Skin epidermis (tissue), 12 donors: ENCODE data around the gene NELL1.

Experiments used
- H3K27ac ChIP-seq, 21 experiments: fragments of 200-600 bp; sonication (generic) in 11 of 21; one replicate each; pipeline ENCODE4 v1.5.0; 2020; ENCODE audit warnings: mild to moderate bottlenecking in 3 of 21, inconsistent platforms in 2 of 21, moderate library complexity in 2 of 21
- H3K4me3 ChIP-seq, 7 experiments: fragments of 200-600 bp; sonication (generic) in 2 of 7; one replicate each; pipeline ENCODE4 v1.5.0; 2020; ENCODE audit warnings: inconsistent platforms in 2 of 7, mild to moderate bottlenecking in 2 of 7, moderate library complexity in 1 of 7

NELL1 gene

GRCh38 chr11:21053466-21053865 is 384.1 kb downstream of the NELL1 start:
- no peak overlapping the region for H3K4me3 ChIP-seq
- no peak overlapping the region for H3K27ac ChIP-seq

- H3K4me3 ChIP-seq: no peak overlapping the region
- no peak overlapping the region for H3K27ac ChIP-seq
Measured at GRCh38 chr11:21056644-21057043, 387.3 kb downstream of the NELL1 start.

DNA sequence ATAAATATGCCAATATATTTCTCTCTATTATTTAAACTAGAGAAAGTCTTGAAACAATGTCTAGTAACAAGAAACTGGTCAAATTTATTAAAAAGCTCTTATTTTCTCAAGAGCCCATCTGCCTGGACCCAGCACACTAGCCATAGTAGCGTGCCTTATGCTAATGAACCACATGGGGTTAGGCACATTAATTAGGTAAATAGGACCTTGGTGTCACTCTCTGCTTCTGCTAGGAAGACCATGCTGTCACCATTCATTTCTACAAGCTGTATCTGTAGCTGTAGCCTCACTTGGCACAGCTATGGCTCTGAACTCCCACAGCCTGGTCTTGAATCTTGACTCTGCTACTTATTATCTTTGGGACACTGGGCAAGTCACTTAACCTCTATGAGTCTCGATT is 390.5 kb downstream of the NELL1 start:
- Histone ChIP-seq H3K4me3 (no peak overlapping the region), H3K27ac (no peak overlapping the region)

GRCh38 chr11:21066030-21066429 is 396.6 kb downstream of the NELL1 start:
- H3K4me3 ChIP-seq: no peak overlapping the region
- no peak overlapping the region for H3K27ac ChIP-seq

- H3K27ac ChIP-seq: no peak overlapping the region
- H3K4me3 ChIP-seq: no peak overlapping the region
Measured at GRCh38 chr11:21068886-21069285, 399.5 kb downstream of the NELL1 start.

- no peak overlapping the region for H3K4me3 ChIP-seq
- H3K27ac ChIP-seq: no peak overlapping the region
Measured at GRCh38 chr11:21069909-21070308, 400.5 kb downstream of the NELL1 start.

DNA sequence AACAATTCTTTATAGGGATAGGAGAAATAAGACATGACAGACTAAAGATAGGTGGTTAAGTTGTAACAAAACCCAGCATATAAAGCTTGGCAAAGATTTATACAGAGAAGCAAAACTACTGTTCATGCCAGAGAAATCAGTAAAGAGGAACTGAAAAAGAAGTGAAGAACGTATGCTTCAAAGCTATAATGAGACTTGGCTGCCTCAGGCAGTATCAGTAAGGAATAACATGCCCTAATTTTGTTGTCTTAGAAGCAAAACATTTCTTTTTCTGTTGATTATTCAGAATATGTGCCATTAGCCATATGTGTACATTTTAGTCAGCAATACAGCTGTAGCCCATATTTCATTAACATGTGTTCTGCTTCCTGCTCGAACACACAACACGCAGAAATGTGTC is 403.2 kb downstream of the NELL1 start:
- no peak overlapping the region for H3K27ac ChIP-seq
- H3K4me3 ChIP-seq: no peak overlapping the region

DNA sequence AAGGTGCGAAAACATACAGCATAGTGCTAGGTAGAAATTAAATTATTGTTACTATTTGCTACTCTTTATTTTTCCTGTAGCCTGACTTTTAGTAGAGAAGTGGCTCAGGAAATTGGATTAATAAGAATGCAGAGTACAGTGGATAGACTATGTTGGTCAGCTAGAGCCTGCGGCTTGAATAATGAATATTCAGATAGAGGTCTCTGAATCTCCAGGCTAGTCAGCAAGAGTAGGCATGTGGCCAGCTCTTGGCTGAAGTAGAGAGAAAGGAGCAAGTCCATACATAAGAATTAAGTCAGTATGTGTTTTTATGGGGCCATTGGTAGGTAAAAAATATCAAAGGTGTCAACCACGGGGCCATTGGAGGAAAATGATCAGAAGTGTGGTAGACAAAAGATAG is 413.5 kb downstream of the NELL1 start:
- H3K4me3 ChIP-seq: no peak overlapping the region

DNA sequence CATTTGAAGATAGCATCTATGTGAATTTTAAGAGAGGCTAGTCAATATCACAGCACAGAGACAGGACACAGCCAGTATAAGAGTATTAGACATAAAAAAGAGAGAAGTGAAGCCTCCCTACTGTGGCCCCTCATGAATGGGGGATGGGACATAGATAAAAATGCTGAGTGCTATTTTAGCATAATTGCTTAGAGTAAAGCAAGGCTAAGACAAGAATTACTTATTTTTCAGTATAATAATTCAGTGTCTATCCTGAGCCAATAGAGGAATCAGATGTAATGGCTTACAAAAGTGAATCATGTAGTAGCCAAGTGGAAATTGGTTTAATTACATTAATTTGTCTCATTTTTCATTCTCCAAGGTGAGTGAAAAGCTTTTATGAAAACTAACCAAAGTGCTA is 419.5 kb downstream of the NELL1 start:
- Histone ChIP-seq H3K4me3 (no peak overlapping the region), H3K27ac (no peak overlapping the region)

More for the DNA sequence above, 413.5 kb downstream of the NELL1 start:
- H3K27ac ChIP-seq: no peak overlapping the region

DNA sequence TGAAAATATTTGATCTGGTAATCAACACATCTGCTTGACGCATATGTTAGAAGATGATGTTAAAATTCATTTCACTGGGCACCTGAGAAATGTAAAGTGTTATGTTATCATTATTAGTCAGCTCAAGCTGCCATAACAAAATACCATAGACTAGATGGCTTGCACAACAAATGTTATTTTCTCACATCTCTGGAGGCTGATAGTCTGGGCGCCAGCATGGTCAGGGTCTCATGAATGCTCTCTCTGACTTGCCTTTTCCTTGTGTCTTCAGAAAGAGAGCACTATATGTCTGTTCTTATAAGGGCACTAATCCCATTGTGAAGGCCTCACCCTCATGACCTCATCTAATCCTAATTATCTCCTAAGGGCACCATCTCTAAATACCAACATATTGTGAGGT is 435.3 kb downstream of the NELL1 start:
- H3K4me3 ChIP-seq: no peak overlapping the region
- no peak overlapping the region for H3K27ac ChIP-seq

DNA sequence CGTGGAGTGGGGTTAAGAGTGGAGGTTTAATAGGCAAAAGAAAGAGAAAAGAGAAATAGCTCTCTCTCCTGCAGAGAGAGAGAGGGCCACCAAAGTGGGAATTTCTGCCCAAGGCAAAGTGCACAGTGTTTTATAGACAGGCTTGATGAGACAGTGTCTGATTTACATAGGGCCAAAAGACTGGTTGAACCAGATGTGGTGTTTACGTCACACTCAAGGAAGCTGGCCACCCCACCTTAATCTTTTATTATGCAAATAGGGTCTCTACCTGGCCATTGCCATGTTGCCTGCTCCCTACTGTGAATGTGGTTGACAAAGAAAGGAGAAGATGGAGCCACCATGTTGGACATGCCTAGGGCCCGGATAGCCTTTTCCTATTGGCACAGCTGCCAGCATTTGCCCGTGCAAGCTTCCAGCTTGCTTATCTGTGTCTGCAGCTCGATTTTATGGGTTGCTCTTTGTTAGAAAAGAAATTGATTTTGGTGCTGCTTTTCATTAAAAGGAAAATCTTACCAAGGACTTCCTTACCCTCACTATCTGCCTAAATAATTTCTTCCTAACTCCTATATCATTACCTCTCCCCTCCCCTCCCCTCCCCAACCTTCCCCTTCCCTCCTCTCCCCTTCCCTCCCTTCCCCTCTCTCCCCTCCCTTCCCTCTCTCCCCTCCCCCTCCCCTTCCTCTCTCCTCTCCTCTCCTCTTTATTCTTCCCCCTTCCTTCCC is 436.0 kb downstream of the NELL1 start:
- Histone ChIP-seq H3K27ac (no peak overlapping the region), H3K4me3 (no peak overlapping the region)

- no peak overlapping the region for H3K4me3 ChIP-seq
- H3K27ac ChIP-seq: no peak overlapping the region
Measured at GRCh38 chr11:21109341-21109740, 440.0 kb downstream of the NELL1 start.

DNA sequence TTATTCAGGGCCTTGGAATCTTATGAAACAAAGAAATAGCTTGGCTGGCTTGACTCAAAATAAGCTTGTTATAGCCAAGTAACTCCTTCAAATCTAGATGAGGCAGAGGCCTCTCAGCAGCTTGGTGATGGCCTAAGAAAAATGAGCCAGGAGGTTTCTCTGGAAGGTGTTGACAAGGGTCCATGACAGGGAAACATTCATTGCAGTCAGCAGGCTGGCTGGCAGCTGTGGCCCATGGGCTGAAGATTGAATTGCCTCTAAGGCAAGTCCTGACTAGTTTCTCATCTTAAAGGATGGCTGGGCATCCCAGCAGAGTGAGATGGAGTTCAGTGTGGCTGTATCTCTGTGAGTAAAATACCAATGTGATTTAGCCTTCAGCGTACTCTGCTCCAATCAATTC is 441.0 kb downstream of the NELL1 start:
- no peak overlapping the region for H3K27ac ChIP-seq
- no peak overlapping the region for H3K4me3 ChIP-seq

DNA sequence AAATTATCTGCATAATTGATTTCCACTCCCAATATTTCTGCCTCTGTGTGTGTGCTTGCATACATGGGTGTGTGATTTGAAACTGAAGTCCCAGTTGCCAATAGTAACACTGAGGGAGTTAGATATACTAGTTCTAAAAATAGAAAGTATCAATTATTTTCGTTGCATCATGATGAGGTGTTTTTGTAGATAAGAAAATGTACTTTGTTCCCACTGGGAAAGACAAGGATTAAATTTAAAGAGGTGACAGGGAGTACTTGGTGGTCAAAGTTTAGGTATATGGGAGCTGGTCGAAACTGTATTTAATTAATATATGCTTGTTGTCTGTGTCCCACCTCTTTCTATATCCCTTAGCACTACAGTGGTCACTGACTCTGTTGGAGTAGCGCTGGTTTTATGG is 444.5 kb downstream of the NELL1 start:
- Histone ChIP-seq H3K4me3 (no peak overlapping the region), H3K27ac (no peak overlapping the region)

DNA sequence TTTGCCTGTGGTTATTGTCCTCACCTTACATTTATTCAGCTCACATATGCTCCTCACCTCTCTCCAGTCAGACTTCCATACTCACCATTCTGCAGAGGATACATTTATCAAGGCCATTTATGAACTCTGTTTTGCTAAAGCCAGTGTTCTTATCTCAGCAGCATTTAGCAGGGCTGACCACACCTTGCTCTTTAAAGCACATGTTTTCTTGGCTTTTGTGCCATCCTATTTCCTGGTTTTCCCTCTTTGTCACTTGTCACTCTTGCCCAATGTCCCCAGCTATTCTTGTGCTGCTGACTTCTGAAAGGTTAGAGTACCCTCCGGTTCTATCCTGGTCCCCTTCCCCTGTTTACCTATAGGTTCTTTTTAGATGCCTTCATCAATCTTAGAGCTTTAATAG is 446.6 kb downstream of the NELL1 start:
- Histone ChIP-seq H3K27ac (no peak overlapping the region), H3K4me3 (no peak overlapping the region)

- no peak overlapping the region for H3K27ac ChIP-seq
- no peak overlapping the region for H3K4me3 ChIP-seq
Measured at GRCh38 chr11:21119411-21119810, 450.0 kb downstream of the NELL1 start.

DNA sequence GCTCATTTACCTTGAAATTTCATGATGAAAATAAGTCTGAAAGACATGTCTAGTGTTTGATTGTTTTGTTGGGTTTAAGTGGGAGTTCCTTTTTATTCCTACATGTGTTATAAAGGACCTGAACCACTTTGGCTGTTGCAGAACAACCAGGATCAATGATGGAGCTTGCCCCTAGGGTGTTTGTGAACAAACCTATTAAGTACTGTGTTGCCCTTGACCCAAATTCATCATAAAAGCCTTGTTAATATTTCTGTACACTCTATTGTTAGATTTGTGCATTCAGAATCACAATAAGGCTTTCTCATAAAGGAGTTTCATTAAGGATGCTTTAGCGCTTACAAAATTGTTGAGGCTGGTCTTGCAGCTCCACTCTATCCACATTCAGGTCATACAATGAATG is 452.6 kb downstream of the NELL1 start:
- Histone ChIP-seq H3K4me3 (no peak overlapping the region), H3K27ac (no peak overlapping the region)

DNA sequence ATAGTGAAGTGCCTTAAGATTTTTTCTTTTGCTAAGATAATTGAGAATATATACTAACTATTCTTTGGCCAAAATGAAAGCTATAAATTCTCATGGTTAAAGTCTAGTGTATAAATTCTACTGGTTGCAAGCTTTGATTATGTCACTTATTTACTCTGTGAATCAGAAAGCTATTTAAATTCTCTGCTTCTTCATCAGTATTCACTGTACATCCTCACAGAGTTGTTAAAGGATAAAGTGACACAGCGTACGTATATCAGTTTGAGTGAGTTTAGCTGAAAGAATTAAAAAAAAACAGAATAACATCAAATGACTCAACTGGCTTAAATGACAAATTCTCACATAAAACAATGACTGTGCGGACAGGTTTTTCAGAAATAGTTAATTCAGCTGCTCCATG is 453.1 kb downstream of the NELL1 start:
- Histone ChIP-seq H3K27ac (no peak overlapping the region), H3K4me3 (no peak overlapping the region)

GRCh38 chr11:21132146-21132720 is 462.8 kb downstream of the NELL1 start:
- no peak overlapping the region for H3K27ac ChIP-seq
- H3K4me3 ChIP-seq: no peak overlapping the region

DNA sequence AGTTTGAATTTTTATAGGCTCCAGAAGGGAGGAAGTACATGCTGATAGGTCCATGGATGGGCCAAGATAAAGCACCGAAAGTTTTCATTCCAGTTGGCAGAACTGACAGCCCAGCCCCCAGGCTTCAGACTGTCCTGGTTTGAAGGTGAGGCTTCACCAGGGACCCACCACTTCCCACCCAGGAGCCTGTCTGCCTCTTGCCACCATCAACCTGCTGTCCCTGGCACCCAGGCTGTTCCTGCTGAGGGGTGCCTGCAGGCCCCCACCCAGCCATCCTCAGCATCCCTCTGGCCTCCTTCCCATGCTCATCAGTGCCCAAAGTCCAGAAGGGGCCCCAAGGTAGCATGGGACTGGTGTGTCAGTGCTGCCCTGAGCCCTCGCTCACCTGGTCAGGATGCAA is 463.9 kb downstream of the NELL1 start:
- no peak overlapping the region for H3K4me3 ChIP-seq
- no peak overlapping the region for H3K27ac ChIP-seq

DNA sequence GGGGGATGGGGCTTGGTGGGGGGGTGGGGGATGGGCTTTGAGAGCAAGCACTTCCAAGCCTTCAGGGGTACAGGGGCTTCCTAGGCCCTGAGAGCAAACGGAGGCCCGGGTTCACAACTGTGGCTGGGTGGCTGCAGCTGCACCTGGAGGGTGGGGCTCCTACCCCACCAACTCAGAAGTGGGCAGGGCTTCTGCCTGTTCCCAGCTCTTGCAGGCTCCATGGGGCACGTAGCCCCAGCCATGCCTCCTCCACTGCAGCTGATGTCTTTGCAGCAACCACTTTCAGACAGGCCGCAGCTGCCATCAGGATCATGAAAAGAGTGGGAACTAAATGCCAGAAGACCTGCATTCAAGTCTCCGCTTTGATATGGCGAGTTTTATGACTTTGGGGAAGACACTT is 464.3 kb downstream of the NELL1 start:
- Histone ChIP-seq H3K27ac (no peak overlapping the region), H3K4me3 (no peak overlapping the region)

DNA sequence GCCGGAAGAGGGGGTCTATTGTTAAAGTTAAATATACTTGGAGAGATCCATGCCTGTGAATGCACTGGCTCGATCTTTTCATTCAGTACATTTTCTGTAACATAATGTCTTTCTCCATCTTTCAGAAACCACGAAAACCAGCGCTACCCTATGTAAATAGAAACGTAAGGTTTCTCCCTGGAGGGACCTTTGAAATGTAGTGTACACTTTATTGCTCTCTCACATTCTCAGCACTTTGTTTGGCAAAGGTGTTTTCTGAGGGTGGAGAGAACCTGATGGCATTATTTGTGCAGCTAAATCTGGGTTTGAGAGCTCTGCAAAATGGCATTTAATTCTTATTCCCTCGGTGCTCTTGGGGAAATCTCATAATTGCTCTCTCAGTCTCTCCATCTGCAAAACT is 468.4 kb downstream of the NELL1 start:
- Histone ChIP-seq H3K27ac (no peak overlapping the region), H3K4me3 (no peak overlapping the region)
